Ishikawa (cell line): ENCODE measurements around the gene CHRDL2.

Experiments used
- CEBPB ChIP-seq: IDR thresholded peaks from 2 replicates; pipeline ENCODE4 v1.6.1; 2012
- CREB1 ChIP-seq: IDR thresholded peaks from 2 replicates; pipeline ENCODE4 v1.6.1; 2012; ENCODE audit warnings: low read depth
- EGR1 ChIP-seq: IDR thresholded peaks from 2 replicates; pipeline ENCODE4 v1.6.1; 2012
- EP300 ChIP-seq: IDR thresholded peaks from 2 replicates; pipeline ENCODE4 v1.6.1; 2012; ENCODE audit warnings: borderline replicate concordance
- FOXM1 ChIP-seq: IDR thresholded peaks from 2 replicates; pipeline ENCODE4 v1.6.1; 2012; ENCODE audit warnings: low read depth, borderline replicate concordance
- MAX ChIP-seq: IDR thresholded peaks from 2 replicates; pipeline ENCODE4 v1.6.1; 2012
- NFIC ChIP-seq: IDR thresholded peaks from 2 replicates; pipeline ENCODE4 v1.6.1; 2012
- RAD21 ChIP-seq: IDR thresholded peaks from 2 replicates; pipeline ENCODE4 v1.6.1; 2012; ENCODE audit warnings: low read depth
- REST ChIP-seq: IDR thresholded peaks from 2 replicates; pipeline ENCODE4 v1.6.1; 2012; ENCODE audit warnings: low read depth, mild to moderate bottlenecking
- TAF1 ChIP-seq: IDR thresholded peaks from 2 replicates; pipeline ENCODE4 v1.6.1; 2012; ENCODE audit warnings: low read depth, mild to moderate bottlenecking
- TCF12 ChIP-seq: IDR thresholded peaks from 2 replicates; pipeline ENCODE4 v1.6.1; 2012; ENCODE audit warnings: low read depth
- TEAD4 ChIP-seq: IDR thresholded peaks from 2 replicates; pipeline ENCODE4 v1.6.1; 2012
- USF1 ChIP-seq: IDR thresholded peaks from 2 replicates; pipeline ENCODE4 v1.6.1; 2012
- YY1 ChIP-seq: IDR thresholded peaks from 2 replicates; pipeline ENCODE4 v1.6.1; 2012; ENCODE audit warnings: low read depth
- ZBTB7A ChIP-seq: IDR thresholded peaks from 2 replicates; pipeline ENCODE4 v1.6.1; 2012; ENCODE audit warnings: low read depth

CHRDL2 gene

GRCh38 chr11:74755395-74755995, 24.3 kb upstream of the CHRDL2 start:
- TF ChIP-seq CEBPB (peak; percentile 19; the same call in 1 of the 2 replicates), RAD21 (no peak)

GRCh38 chr11:74754507-74755252, 23.5 kb upstream of the CHRDL2 start:
- TF ChIP-seq USF1: no peak
- TF ChIP-seq REST: no peak
- no peak for TF ChIP-seq FOXM1
- no peak for TF ChIP-seq TCF12
- peak; percentile 51; the same call in 1 of the 2 replicates for TF ChIP-seq TEAD4
- no peak for TF ChIP-seq ZBTB7A
- TF ChIP-seq EGR1: no peak
- 0 out of 2 replicates have a peak, but pooled peaks have one; percentile 10 for TF ChIP-seq CEBPB
- TF ChIP-seq YY1: no peak
- no peak for TF ChIP-seq TAF1
- TF ChIP-seq MAX: no peak
- no peak for TF ChIP-seq RAD21
- TF ChIP-seq NFIC: no peak
- TF ChIP-seq CREB1: no peak
- TF ChIP-seq EP300: no peak

GRCh38 chr11:74751303-74751702, 20.1 kb upstream of the CHRDL2 start:
- TF ChIP-seq TAF1 (no peak), TEAD4 (no peak), TCF12 (no peak), CEBPB (no peak), RAD21 (no peak), EP300 (no peak), CREB1 (no peak), USF1 (no peak), YY1 (no peak), FOXM1 (no peak), MAX (no peak), ZBTB7A (no peak), EGR1 (no peak), NFIC (no peak)

GRCh38 chr11:74749965-74750296, 18.7 kb upstream of the CHRDL2 start:
- no peak for TF ChIP-seq USF1
- TF ChIP-seq REST: no peak
- TF ChIP-seq YY1: no peak
- no peak for TF ChIP-seq EP300
- no peak for TF ChIP-seq TEAD4
- TF ChIP-seq EGR1: no peak
- no peak for TF ChIP-seq ZBTB7A

GRCh38 chr11:74749127-74749964, 18.1 kb upstream of the CHRDL2 start:
- TF ChIP-seq MAX: peak; percentile 84
- TF ChIP-seq YY1: no peak
